ENCODE data around the gene BAZ2B. TPM values are rescaled to one million over a fixed set of nuclear protein-coding genes. Genes with fewer than 3 reads are reported as not detected.

BAZ2B gene
- total RNA-seq, 1 donor from 2014 or later = 81.5 TPM

DNA sequence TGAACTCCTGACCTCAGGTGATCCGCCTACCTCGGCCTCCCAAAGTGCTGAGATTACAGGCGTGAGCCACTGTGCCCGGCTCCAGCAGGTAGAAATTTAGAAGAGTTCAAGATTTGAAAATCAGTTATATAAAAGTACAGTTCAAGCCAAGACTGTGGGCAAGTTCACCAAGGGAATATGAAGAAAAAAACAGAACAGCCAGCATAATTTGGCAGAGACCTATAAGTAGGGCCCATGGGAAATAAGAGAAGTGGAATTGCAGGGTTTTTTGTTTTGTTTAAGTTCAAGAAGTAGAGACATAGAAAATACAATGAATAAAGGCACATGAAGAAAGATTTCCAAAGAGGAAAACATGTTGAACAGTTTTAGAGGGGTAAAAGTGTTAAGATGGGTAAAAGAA lies 57.9 kb downstream of the BAZ2B start:
- no peak for DNase-seq (ENCODE audit: extremely low spot score, unreplicated experiment)
- TF ChIP-seq, protein P1, sequence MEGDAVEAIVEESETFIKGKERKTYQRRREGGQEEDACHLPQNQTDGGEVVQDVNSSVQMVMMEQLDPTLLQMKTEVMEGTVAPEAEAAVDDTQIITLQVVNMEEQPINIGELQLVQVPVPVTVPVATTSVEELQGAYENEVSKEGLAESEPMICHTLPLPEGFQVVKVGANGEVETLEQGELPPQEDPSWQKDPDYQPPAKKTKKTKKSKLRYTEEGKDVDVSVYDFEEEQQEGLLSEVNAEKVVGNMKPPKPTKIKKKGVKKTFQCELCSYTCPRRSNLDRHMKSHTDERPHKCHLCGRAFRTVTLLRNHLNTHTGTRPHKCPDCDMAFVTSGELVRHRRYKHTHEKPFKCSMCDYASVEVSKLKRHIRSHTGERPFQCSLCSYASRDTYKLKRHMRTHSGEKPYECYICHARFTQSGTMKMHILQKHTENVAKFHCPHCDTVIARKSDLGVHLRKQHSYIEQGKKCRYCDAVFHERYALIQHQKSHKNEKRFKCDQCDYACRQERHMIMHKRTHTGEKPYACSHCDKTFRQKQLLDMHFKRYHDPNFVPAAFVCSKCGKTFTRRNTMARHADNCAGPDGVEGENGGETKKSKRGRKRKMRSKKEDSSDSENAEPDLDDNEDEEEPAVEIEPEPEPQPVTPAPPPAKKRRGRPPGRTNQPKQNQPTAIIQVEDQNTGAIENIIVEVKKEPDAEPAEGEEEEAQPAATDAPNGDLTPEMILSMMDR (IDR thresholded peaks at IDR 0.05) = no peak
- H3K36me3 Mint-ChIP-seq (ENCODE audit: unreplicated experiment) = peaks cover 11% of the 10 kb centered on the region
- H3K4me1 Mint-ChIP-seq (ENCODE audit: unreplicated experiment) = peaks cover 8% of the 10 kb centered on the region
- no peak overlapping the region for H3K4me3 Mint-ChIP-seq (ENCODE audit: unreplicated experiment)
- H3K27me3 Mint-ChIP-seq (ENCODE audit: unreplicated experiment) = no peaks in the 10 kb centered on the region
- no peak overlapping the region for H3K27ac Mint-ChIP-seq (ENCODE audit: unreplicated experiment)
- H3K9me3 Mint-ChIP-seq (ENCODE audit: unreplicated experiment) = no peaks in the 10 kb centered on the region

DNA sequence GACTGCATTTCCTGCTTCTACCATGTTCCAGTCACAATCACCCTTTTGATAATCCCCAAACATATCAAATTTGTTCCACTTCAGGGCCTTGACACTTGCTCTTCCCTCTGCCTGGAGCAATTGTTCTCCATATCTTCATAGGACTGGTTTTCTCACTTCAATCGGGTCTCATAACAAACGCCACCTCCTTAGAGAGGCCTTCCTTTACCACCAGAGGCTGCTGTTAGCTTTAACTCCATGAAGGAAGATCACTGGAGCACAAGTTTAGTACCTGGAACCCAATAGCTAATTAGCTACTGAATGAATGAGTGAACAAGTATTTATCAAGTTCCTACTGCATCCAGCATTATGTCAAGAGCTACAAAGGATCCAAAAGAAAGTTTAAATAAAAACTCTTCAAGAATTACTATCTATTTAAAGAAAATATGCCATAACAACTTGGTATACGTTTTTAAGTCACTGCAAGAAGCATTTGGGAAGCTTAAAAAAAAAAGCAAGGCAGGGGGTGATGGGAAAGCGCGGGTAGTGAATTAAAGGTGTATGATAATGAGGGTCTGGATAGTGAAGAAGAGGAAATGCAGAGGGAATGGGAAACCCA lies 58.8 kb downstream of the BAZ2B start:
- Mint-ChIP-seq H3K36me3 (ENCODE audit: unreplicated experiment) (peaks cover 14% of the 10 kb centered on the region), H3K27me3 (ENCODE audit: unreplicated experiment) (no peaks in the 10 kb centered on the region), H3K27ac (ENCODE audit: unreplicated experiment) (no peak overlapping the region), H3K4me3 (ENCODE audit: unreplicated experiment) (no peak overlapping the region), H3K4me1 (ENCODE audit: unreplicated experiment) (peaks cover 7% of the 10 kb centered on the region), H3K9me3 (ENCODE audit: unreplicated experiment) (no peaks in the 10 kb centered on the region)
- TF ChIP-seq, protein P1 (IDR thresholded peaks at IDR 0.05) = no peak
- no peak for DNase-seq (ENCODE audit: extremely low spot score, unreplicated experiment)

DNA sequence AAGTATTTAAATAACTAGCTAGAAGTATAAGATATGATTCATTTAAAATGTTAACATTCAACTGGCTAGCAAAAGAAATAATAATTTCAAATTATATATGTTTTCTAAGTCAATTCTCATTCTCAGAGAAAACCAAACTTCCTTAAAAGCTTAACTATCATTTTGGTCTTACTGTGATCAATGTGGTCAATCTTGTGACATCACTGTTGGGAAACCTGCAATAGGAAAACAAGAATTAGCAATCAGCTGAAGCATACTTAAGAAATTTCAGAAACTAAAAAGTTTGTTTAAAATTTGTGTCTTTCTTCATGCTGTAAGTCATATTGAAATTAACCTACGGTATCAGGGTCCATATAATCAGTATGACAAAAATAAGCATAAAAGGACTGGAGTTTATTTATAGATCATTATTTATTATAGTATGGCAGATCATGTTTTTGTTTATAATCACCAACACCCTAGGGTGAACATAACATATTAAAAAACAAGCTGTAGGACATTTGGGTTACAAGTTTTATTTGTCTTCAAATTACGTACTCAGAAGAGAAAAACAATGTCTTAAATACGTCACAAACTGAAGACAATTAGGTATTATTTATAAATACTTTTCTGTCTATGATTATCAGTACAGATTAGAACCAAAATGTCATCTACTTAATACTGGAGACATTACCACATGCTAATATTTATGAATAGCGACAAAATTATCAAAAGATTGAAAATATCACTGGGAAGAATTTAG lies 60.5 kb downstream of the BAZ2B start:
- Mint-ChIP-seq H3K4me3 (ENCODE audit: unreplicated experiment) (no peak overlapping the region), H3K36me3 (ENCODE audit: unreplicated experiment) (peaks cover 11% of the 10 kb centered on the region), H3K4me1 (ENCODE audit: unreplicated experiment) (peaks cover 15% of the 10 kb centered on the region), H3K9me3 (ENCODE audit: unreplicated experiment) (no peaks in the 10 kb centered on the region), H3K27me3 (ENCODE audit: unreplicated experiment) (no peaks in the 10 kb centered on the region), H3K27ac (ENCODE audit: unreplicated experiment) (no peak overlapping the region)
- TF ChIP-seq, protein P1 (IDR thresholded peaks at IDR 0.05) = no peak
- no peak for DNase-seq (ENCODE audit: extremely low spot score, unreplicated experiment)

GRCh38 chr2:159553727-159554126 lies 62.6 kb downstream of the BAZ2B start:
- no peak overlapping the region for H3K27ac Mint-ChIP-seq (ENCODE audit: unreplicated experiment)
- TF ChIP-seq, protein P1 (IDR thresholded peaks at IDR 0.05) = no peak
- H3K4me1 Mint-ChIP-seq (ENCODE audit: unreplicated experiment) = peaks cover 13% of the 10 kb centered on the region

GRCh38 chr2:159551806-159552205 lies 64.5 kb downstream of the BAZ2B start:
- peaks cover 13% of the 10 kb centered on the region for H3K4me1 Mint-ChIP-seq (ENCODE audit: unreplicated experiment)
- peaks cover 10% of the 10 kb centered on the region for H3K36me3 Mint-ChIP-seq (ENCODE audit: unreplicated experiment)
- DNase-seq (ENCODE audit: extremely low spot score, unreplicated experiment) = no peak
- no peaks in the 10 kb centered on the region for H3K27me3 Mint-ChIP-seq (ENCODE audit: unreplicated experiment)
- peak overlapping the region; percentile 29 for H3K27ac Mint-ChIP-seq (ENCODE audit: unreplicated experiment)
- no peaks in the 10 kb centered on the region for H3K9me3 Mint-ChIP-seq (ENCODE audit: unreplicated experiment)
- TF ChIP-seq, protein P1 (IDR thresholded peaks at IDR 0.05) = no peak
- no peak overlapping the region for H3K4me3 Mint-ChIP-seq (ENCODE audit: unreplicated experiment)

More at GRCh38 chr2:159553727-159554126, 62.6 kb downstream of the BAZ2B start:
- Mint-ChIP-seq H3K27me3 (ENCODE audit: unreplicated experiment) (no peaks in the 10 kb centered on the region), H3K9me3 (ENCODE audit: unreplicated experiment) (no peaks in the 10 kb centered on the region), H3K4me3 (ENCODE audit: unreplicated experiment) (no peak overlapping the region), H3K36me3 (ENCODE audit: unreplicated experiment) (peaks cover 14% of the 10 kb centered on the region)
- DNase-seq (ENCODE audit: extremely low spot score, unreplicated experiment) = no peak
